SK-N-SH (cell line): Measurements from ENCODE around the gene KLHL12. TPM values are rescaled to one million over a fixed set of nuclear protein-coding genes. Genes with fewer than 3 reads are reported as not detected.

Source experiments
- CTCF ChIA-PET: fragments of 300-600, 350-600 bp; formaldehyde crosslinking; extraction: SDS; loops from one replicate; lab custom pipeline; 2021; lab: Yijun Ruan, JAX
- POLR2A ChIA-PET: fragments of 350-600 bp; sonication (Branson Sonifier 250); formaldehyde crosslinking; extraction: SDS; loops from one replicate; lab custom pipeline; 2020; ENCODE audit warnings: antibody characterized with exemption, inconsistent platforms; lab: Yijun Ruan, JAX
- DNase-seq: peaks from one replicate; pipeline ENCODE4 v3.0.0; 2012
- H2AFZ ChIP-seq: fragments of 200-600 bp; sonication (generic); 2 replicates; pipeline ENCODE4 v1.8.1; 2016; ENCODE audit warnings: antibody characterized with exemption, mild to moderate bottlenecking, low read depth
- H3F3A ChIP-seq: fragments of 200-600 bp; sonication (generic); replicated peaks from 2 replicates; pipeline ENCODE3; 2016; ENCODE audit warnings: antibody characterized with exemption, mild to moderate bottlenecking; ENCODE audit not compliant: insufficient read depth
- H3K27ac ChIP-seq, 2 experiments: fragments of 200-500 bp in 1 of 2; fragments of 200-600 bp in 1 of 2; sonication (Bioruptor generic) in 1 of 2; sonication (generic), shearing (Covaris generic) in 1 of 2; 2 replicates each; pipeline versions ENCODE4 v1.5.1 to v1.6.1; 2014 to 2016; ENCODE audit warnings: low read depth in 2 of 2, inconsistent platforms in 1 of 2, low read length in 1 of 2, mild to moderate bottlenecking in 1 of 2, mixed read lengths in 1 of 2
- H3K27me3 ChIP-seq: fragments of 200-600 bp; sonication (generic), shearing (Covaris generic); 2 replicates; pipeline ENCODE4 v1.6.1; 2016; ENCODE audit warnings: mixed run types; ENCODE audit not compliant: insufficient read depth
- H3K36me3 ChIP-seq, 2 experiments: fragments of 200-500 bp in 1 of 2; fragments of 200-600 bp in 1 of 2; sonication (Bioruptor generic) in 1 of 2; sonication (generic) in 1 of 2; replicated peaks in 1 of 2; 2 replicates each; pipeline versions ENCODE3 to v1.5.1; 2014 to 2016; ENCODE audit warnings: low read length in 1 of 2, mild to moderate bottlenecking in 1 of 2; ENCODE audit not compliant: insufficient read depth in 2 of 2, control insufficient read depth in 1 of 2
- H3K4me1 ChIP-seq, 2 experiments: fragments of 200-500 bp in 1 of 2; fragments of 200-600 bp in 1 of 2; sonication (Bioruptor generic) in 1 of 2; sonication (generic), shearing (Covaris generic) in 1 of 2; 2 replicates each; pipeline versions ENCODE4 v1.5.1 to v1.6.1; 2014 to 2016; ENCODE audit warnings: low read depth in 1 of 2, low read length in 1 of 2, mixed run types in 1 of 2; ENCODE audit not compliant: insufficient read depth in 2 of 2, control insufficient read depth in 1 of 2
- H3K4me2 ChIP-seq: fragments of 200-600 bp; sonication (generic), shearing (Covaris generic); 2 replicates; pipeline ENCODE4 v1.6.1; 2017; ENCODE audit warnings: mixed run types
- H3K4me3 ChIP-seq, 2 experiments: fragments of 200-500 bp in 1 of 2; fragments of 200-600 bp in 1 of 2; sonication (Bioruptor generic) in 1 of 2; sonication (generic), shearing (Covaris generic) in 1 of 2; 2 replicates each; pipeline versions ENCODE4 v1.5.1 to v1.8.1; 2014 to 2016; ENCODE audit warnings: low read depth in 2 of 2, inconsistent platforms in 1 of 2, low read length in 1 of 2, mild to moderate bottlenecking in 1 of 2, mixed read lengths in 1 of 2, moderate library complexity in 1 of 2
- H3K79me2 ChIP-seq: fragments of 200-600 bp; sonication (generic); 2 replicates; pipeline ENCODE4 v1.8.1; 2017; ENCODE audit warnings: mild to moderate bottlenecking; ENCODE audit not compliant: insufficient read depth
- H3K9ac ChIP-seq: fragments of 200-600 bp; sonication (generic); 2 replicates; pipeline ENCODE4 v1.6.1; 2017; ENCODE audit warnings: mixed run types
- H3K9me2 ChIP-seq: fragments of 200-600 bp; sonication (generic); 2 replicates; pipeline ENCODE4 v1.6.1; 2017; ENCODE audit warnings: mixed run types
- H3K9me3 ChIP-seq: fragments of 200-600 bp; sonication (generic); 2 replicates; pipeline ENCODE4 v1.6.1; 2017; ENCODE audit warnings: mixed run types, mild to moderate bottlenecking, moderate library complexity
- H4K20me1 ChIP-seq: fragments of 200-600 bp; sonication (generic); 2 replicates; pipeline ENCODE4 v1.6.1; 2017; ENCODE audit warnings: mild to moderate bottlenecking, mixed run types; ENCODE audit not compliant: insufficient read depth
- EP300 ChIP-seq, 2 experiments: IDR thresholded peaks; 2 replicates each; pipeline versions ENCODE4 v1.4.0 to v1.6.1; 2012; ENCODE audit warnings: borderline replicate concordance in 1 of 2, low read depth in 1 of 2, low read length in 1 of 2
- FOXJ3 ChIP-seq: sonication (generic); formaldehyde crosslinking; IDR thresholded peaks from 2 replicates; pipeline ENCODE4 v1.5.1; 2020; ENCODE audit warnings: mild to moderate bottlenecking, missing genetic modification reagents
- GATA2 ChIP-seq: sonication (generic); formaldehyde crosslinking; IDR thresholded peaks from 2 replicates; pipeline ENCODE4 v1.5.0; 2020; ENCODE audit warnings: mild to moderate bottlenecking, missing genetic modification reagents
- JUND ChIP-seq: IDR thresholded peaks from 2 replicates; pipeline ENCODE4 v1.4.0; 2012
- NFIC ChIP-seq: IDR thresholded peaks from 2 replicates; pipeline ENCODE4 v1.4.0; 2012; ENCODE audit warnings: borderline replicate concordance
- NRF1 ChIP-seq: IDR thresholded peaks from 2 replicates; pipeline ENCODE4 v1.6.1; 2012; ENCODE audit warnings: low read depth, mild to moderate bottlenecking, low read length
- RAD21 ChIP-seq: IDR thresholded peaks from 2 replicates; pipeline ENCODE4 v1.6.1; 2012; ENCODE audit warnings: mild to moderate bottlenecking, low read length
- RCOR1 ChIP-seq: fragments of 150-350 bp; IDR thresholded peaks from 2 replicates; pipeline ENCODE4 v1.6.1; 2017; ENCODE audit warnings: antibody characterized with exemption, low read length
- RFX5 ChIP-seq: IDR thresholded peaks from 2 replicates; pipeline ENCODE4 v1.6.1; 2012; ENCODE audit warnings: mild to moderate bottlenecking, improper control_type of control experiment, low read length
- SMC3 ChIP-seq: IDR thresholded peaks from 2 replicates; pipeline ENCODE4 v1.6.1; 2012; ENCODE audit warnings: low read depth, low read length, improper control_type of control experiment
- TAF1 ChIP-seq: IDR thresholded peaks from 2 replicates; pipeline ENCODE4 v1.6.1; 2012; ENCODE audit warnings: low read depth, mild to moderate bottlenecking, low read length, moderate library complexity, borderline replicate concordance
- TCF12 ChIP-seq: IDR thresholded peaks from 2 replicates; pipeline ENCODE4 v1.4.0; 2012
- polyA plus RNA-seq, 3 experiments: library from polyadenylated mRNA; depleted of rRNA; stranded (reverse); fragments of >200 nt; gene quantifications; 2 replicates each; pipeline ENCODE4 v1.2.3, GENCODE V29; 2012
- TF ChIP-seq, protein P1 (sequence below): IDR thresholded peaks from 2 replicates; pipeline ENCODE4 v1.4.0; 2012; ENCODE audit warnings: low read depth, borderline replicate concordance
- TF ChIP-seq, protein P2 (sequence below): IDR thresholded peaks from 2 replicates; pipeline ENCODE4 v1.6.1; 2012; ENCODE audit warnings: mild to moderate bottlenecking, low read depth, low read length, moderate library complexity
- TF ChIP-seq, protein P3 (sequence below): IDR thresholded peaks from 2 replicates; pipeline ENCODE4; 2012
- TF ChIP-seq, protein P4 (sequence below): fragments of 200-600 bp; sonication (generic); IDR thresholded peaks from 2 replicates; pipeline ENCODE4 v1.6.1; 2017; ENCODE audit warnings: antibody characterized with exemption, mild to moderate bottlenecking, moderate library complexity
- TF ChIP-seq, protein P5 (sequence below): IDR thresholded peaks from 2 replicates; pipeline ENCODE4 v1.4.0; 2012; ENCODE audit warnings: low read depth

The KLHL12 gene
- polyA plus RNA-seq, 1 of the 3 experiments (the other 2 are of a cell fraction) = 22.6 TPM

GRCh38 chr1:202919615-202920014, 7.4 kb downstream of the KLHL12 start:
- Histone ChIP-seq H3K36me3 (peaks cover 58 to 73% of the 10 kb centered on the region in 2 experiments), H3F3A (peaks cover 12% of the 10 kb centered on the region), H3K4me2 (no peak overlapping the region), H3K9me2 (no peaks in the 10 kb centered on the region), H3K9ac (no peak overlapping the region), H3K79me2 (peaks cover 26% of the 10 kb centered on the region), H3K9me3 (no peaks in the 10 kb centered on the region), H3K4me1 (peaks cover 0 to 7% of the 10 kb centered on the region in 2 experiments; a peak in 1 of 4 replicates), H2AFZ (no peak overlapping the region), H3K4me3 (no peak overlapping the region), H4K20me1 (no peaks in the 10 kb centered on the region), H3K27ac (no peak overlapping the region), H3K27me3 (no peaks in the 10 kb centered on the region)
- no peak for DNase-seq
- POLR2A ChIA-PET = no interaction called here
- TF ChIP-seq, protein P1, sequence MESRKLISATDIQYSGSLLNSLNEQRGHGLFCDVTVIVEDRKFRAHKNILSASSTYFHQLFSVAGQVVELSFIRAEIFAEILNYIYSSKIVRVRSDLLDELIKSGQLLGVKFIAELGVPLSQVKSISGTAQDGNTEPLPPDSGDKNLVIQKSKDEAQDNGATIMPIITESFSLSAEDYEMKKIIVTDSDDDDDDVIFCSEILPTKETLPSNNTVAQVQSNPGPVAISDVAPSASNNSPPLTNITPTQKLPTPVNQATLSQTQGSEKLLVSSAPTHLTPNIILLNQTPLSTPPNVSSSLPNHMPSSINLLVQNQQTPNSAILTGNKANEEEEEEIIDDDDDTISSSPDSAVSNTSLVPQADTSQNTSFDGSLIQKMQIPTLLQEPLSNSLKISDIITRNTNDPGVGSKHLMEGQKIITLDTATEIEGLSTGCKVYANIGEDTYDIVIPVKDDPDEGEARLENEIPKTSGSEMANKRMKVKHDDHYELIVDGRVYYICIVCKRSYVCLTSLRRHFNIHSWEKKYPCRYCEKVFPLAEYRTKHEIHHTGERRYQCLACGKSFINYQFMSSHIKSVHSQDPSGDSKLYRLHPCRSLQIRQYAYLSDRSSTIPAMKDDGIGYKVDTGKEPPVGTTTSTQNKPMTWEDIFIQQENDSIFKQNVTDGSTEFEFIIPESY = no peak
- TF ChIP-seq, protein P2, sequence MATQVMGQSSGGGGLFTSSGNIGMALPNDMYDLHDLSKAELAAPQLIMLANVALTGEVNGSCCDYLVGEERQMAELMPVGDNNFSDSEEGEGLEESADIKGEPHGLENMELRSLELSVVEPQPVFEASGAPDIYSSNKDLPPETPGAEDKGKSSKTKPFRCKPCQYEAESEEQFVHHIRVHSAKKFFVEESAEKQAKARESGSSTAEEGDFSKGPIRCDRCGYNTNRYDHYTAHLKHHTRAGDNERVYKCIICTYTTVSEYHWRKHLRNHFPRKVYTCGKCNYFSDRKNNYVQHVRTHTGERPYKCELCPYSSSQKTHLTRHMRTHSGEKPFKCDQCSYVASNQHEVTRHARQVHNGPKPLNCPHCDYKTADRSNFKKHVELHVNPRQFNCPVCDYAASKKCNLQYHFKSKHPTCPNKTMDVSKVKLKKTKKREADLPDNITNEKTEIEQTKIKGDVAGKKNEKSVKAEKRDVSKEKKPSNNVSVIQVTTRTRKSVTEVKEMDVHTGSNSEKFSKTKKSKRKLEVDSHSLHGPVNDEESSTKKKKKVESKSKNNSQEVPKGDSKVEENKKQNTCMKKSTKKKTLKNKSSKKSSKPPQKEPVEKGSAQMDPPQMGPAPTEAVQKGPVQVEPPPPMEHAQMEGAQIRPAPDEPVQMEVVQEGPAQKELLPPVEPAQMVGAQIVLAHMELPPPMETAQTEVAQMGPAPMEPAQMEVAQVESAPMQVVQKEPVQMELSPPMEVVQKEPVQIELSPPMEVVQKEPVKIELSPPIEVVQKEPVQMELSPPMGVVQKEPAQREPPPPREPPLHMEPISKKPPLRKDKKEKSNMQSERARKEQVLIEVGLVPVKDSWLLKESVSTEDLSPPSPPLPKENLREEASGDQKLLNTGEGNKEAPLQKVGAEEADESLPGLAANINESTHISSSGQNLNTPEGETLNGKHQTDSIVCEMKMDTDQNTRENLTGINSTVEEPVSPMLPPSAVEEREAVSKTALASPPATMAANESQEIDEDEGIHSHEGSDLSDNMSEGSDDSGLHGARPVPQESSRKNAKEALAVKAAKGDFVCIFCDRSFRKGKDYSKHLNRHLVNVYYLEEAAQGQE = no peak
- TF ChIP-seq NFIC (no peak), EP300 (IDR thresholded peaks at IDR 0.05; ENCODE audit: borderline replicate concordance in 1 of 2, low read depth in 1 of 2, low read length in 1 of 2) (no peak)
- CTCF ChIA-PET = no interaction called here

DNA sequence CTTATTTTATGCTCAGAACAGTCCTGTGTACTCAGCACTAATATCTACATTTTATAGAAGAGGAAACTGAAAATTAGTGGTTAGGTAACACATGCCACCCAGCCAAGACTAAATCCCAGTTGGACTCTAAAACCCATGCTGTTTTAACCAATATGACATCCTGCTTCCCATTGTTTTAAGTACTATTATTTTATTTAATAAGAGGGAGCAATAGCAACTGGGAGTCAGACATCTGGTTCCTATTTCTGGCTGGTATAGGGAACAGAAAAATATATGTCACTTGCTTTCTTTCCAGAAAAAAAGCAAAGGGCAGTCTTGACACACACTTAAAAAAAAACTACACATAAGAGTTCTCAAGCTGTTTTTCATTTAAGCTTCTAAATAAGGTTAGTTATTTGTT, 11.9 kb downstream of the KLHL12 start:
- Histone ChIP-seq H3F3A (peaks cover 5% of the 10 kb centered on the region), H3K4me3 (no peak overlapping the region), H3K9me2 (no peaks in the 10 kb centered on the region), H3K4me1 (no peaks in the 10 kb centered on the region), H3K79me2 (no peaks in the 10 kb centered on the region), H2AFZ (no peak overlapping the region), H3K4me2 (no peak overlapping the region), H3K9ac (no peak overlapping the region), H3K36me3 (peaks cover 64 to 91% of the 10 kb centered on the region in 2 experiments), H3K9me3 (no peaks in the 10 kb centered on the region), H4K20me1 (no peaks in the 10 kb centered on the region), H3K27ac (no peak overlapping the region), H3K27me3 (no peaks in the 10 kb centered on the region)
- CTCF ChIA-PET = no interaction called here
- no peak for DNase-seq
- POLR2A ChIA-PET = no interaction called here
- TF ChIP-seq FOXJ3 (CRISPR knock-in tag) (no peak), GATA2 (no peak), RFX5 (no peak), EP300 (IDR thresholded peaks at IDR 0.05; ENCODE audit: borderline replicate concordance in 1 of 2, low read depth in 1 of 2, low read length in 1 of 2) (no peak), NRF1 (no peak), RAD21 (no peak), SMC3 (no peak), JUND (no peak), TAF1 (no peak), TCF12 (no peak), RCOR1 (no peak)
- TF ChIP-seq, protein P3, sequence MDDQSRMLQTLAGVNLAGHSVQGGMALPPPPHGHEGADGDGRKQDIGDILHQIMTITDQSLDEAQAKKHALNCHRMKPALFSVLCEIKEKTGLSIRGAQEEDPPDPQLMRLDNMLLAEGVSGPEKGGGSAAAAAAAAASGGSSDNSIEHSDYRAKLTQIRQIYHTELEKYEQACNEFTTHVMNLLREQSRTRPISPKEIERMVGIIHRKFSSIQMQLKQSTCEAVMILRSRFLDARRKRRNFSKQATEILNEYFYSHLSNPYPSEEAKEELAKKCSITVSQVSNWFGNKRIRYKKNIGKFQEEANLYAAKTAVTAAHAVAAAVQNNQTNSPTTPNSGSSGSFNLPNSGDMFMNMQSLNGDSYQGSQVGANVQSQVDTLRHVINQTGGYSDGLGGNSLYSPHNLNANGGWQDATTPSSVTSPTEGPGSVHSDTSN = no peak
- TF ChIP-seq, protein P4, sequence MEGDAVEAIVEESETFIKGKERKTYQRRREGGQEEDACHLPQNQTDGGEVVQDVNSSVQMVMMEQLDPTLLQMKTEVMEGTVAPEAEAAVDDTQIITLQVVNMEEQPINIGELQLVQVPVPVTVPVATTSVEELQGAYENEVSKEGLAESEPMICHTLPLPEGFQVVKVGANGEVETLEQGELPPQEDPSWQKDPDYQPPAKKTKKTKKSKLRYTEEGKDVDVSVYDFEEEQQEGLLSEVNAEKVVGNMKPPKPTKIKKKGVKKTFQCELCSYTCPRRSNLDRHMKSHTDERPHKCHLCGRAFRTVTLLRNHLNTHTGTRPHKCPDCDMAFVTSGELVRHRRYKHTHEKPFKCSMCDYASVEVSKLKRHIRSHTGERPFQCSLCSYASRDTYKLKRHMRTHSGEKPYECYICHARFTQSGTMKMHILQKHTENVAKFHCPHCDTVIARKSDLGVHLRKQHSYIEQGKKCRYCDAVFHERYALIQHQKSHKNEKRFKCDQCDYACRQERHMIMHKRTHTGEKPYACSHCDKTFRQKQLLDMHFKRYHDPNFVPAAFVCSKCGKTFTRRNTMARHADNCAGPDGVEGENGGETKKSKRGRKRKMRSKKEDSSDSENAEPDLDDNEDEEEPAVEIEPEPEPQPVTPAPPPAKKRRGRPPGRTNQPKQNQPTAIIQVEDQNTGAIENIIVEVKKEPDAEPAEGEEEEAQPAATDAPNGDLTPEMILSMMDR = no peak
- TF ChIP-seq, protein P1 = no peak
- TF ChIP-seq, protein P5, sequence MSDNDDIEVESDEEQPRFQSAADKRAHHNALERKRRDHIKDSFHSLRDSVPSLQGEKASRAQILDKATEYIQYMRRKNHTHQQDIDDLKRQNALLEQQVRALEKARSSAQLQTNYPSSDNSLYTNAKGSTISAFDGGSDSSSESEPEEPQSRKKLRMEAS = no peak
